IMR-90 (cell line): ENCODE results near the gene FEM1A. TPM values are rescaled to one million over a fixed set of nuclear protein-coding genes. Genes with fewer than 3 reads are reported as not detected.

ENCODE experiments used
- ATAC-seq: fragments of 200-7000 bp; cut with Tn5 transposase; 2 replicates; pipeline ENCODE4 v1.9.1; 2020; ENCODE audit warnings: low read depth, mild to moderate bottlenecking, moderate library complexity
- BruUV-seq: library from RNA; stranded (reverse); fragments of 400-500 nt; replicated peaks from 2 replicates; lab custom pipeline; 2021; lab: Mats Ljungman, UMichigan
- CTCF ChIA-PET: fragments of 300-600 bp; formaldehyde crosslinking; extraction: SDS; loops from one replicate; lab custom pipeline; 2021; ENCODE audit warnings: antibody characterized with exemption; lab: Yijun Ruan, JAX
- POLR2A ChIA-PET: fragments of 300-600 bp; sonication (Branson Sonifier 250); formaldehyde crosslinking; loops from one replicate; lab custom pipeline; 2022; ENCODE audit warnings: antibody characterized with exemption; ENCODE audit not compliant: unreplicated experiment; lab: Charles Lee
- DNase-seq: peaks from one replicate; pipeline ENCODE4 v3.0.0; 2013
- H2AFZ ChIP-seq: replicated peaks from 2 replicates; pipeline ENCODE3; 2013; ENCODE audit warnings: low read length, mild to moderate bottlenecking; ENCODE audit not compliant: poor library complexity
- H2AK5ac ChIP-seq: 2 replicates; pipeline ENCODE4 v1.6.1; 2013; ENCODE audit warnings: low read depth, low read length, inconsistent platforms
- H2AK9ac ChIP-seq: replicated peaks from 2 replicates; pipeline ENCODE3; 2013; ENCODE audit warnings: mild to moderate bottlenecking, low read depth, low read length, moderate library complexity; ENCODE audit not compliant: poor library complexity
- H2BK120ac ChIP-seq: 2 replicates; pipeline ENCODE4 v1.6.1; 2013; ENCODE audit warnings: low read depth, low read length, inconsistent platforms
- H2BK15ac ChIP-seq: 3 replicates; pipeline ENCODE4 v1.6.1; 2013; ENCODE audit warnings: low read depth, low read length, inconsistent platforms
- H2BK20ac ChIP-seq: 2 replicates; pipeline ENCODE4 v1.6.1; 2013; ENCODE audit warnings: low read depth, mild to moderate bottlenecking, inconsistent platforms, low read length, moderate library complexity
- H2BK5ac ChIP-seq: 2 replicates; pipeline ENCODE4 v1.6.1; 2013; ENCODE audit warnings: mild to moderate bottlenecking, low read depth, low read length, inconsistent platforms; ENCODE audit not compliant: poor library complexity, severe bottlenecking
- H3K14ac ChIP-seq: replicated peaks from 2 replicates; pipeline ENCODE4 v1.6.1; 2013; ENCODE audit warnings: low read depth, low read length, inconsistent platforms
- H3K18ac ChIP-seq: 2 replicates; pipeline ENCODE4 v1.6.1; 2013; ENCODE audit warnings: low read depth, low read length, control low read depth
- H3K23ac ChIP-seq: 2 replicates; pipeline ENCODE4 v1.6.1; 2013; ENCODE audit warnings: low read depth, low read length, inconsistent platforms
- H3K27ac ChIP-seq: 2 replicates; pipeline ENCODE4 v1.5.1; 2013; ENCODE audit warnings: mild to moderate bottlenecking, control low read depth, low read length; ENCODE audit not compliant: insufficient read depth
- H3K27me3 ChIP-seq: 2 replicates; pipeline ENCODE4 v1.6.1; 2013; ENCODE audit warnings: low read length; ENCODE audit not compliant: control insufficient read depth, insufficient read depth
- H3K36me3 ChIP-seq: 2 replicates; pipeline ENCODE4 v1.6.1; 2013; ENCODE audit warnings: low read length, mixed read lengths; ENCODE audit not compliant: control insufficient read depth, insufficient read depth
- H3K4ac ChIP-seq: 2 replicates; pipeline ENCODE4 v1.6.1; 2013; ENCODE audit warnings: low read depth, low read length, inconsistent platforms
- H3K4me1 ChIP-seq: 2 replicates; pipeline ENCODE4 v1.6.1; 2013; ENCODE audit warnings: low read length, mixed read lengths; ENCODE audit not compliant: control insufficient read depth, insufficient read depth
- H3K4me2 ChIP-seq: 2 replicates; pipeline ENCODE4 v1.6.1; 2013; ENCODE audit warnings: low read depth, mild to moderate bottlenecking, control low read depth, low read length, moderate library complexity
- H3K4me3 ChIP-seq: 2 replicates; pipeline ENCODE4 v1.5.1; 2013; ENCODE audit warnings: low read depth, mild to moderate bottlenecking, control low read depth, low read length, moderate library complexity; ENCODE audit not compliant: insufficient read depth
- H3K56ac ChIP-seq: 2 replicates; pipeline ENCODE4 v1.6.1; 2013; ENCODE audit warnings: low read length, inconsistent platforms; ENCODE audit not compliant: insufficient read depth; ENCODE audit errors: extremely low read depth
- H3K79me1 ChIP-seq, 2 experiments: 2 replicates each; pipeline ENCODE4 v1.6.1; 2013; ENCODE audit warnings: low read length in 2 of 2, inconsistent platforms in 1 of 2, low read depth in 1 of 2
- H3K9ac ChIP-seq: 2 replicates; pipeline ENCODE4 v1.6.1; 2013; ENCODE audit warnings: low read depth, low read length, control low read depth
- H3K9me1 ChIP-seq: 2 replicates; pipeline ENCODE4 v1.6.1; 2013; ENCODE audit warnings: low read length, inconsistent platforms; ENCODE audit not compliant: insufficient read depth
- H3K9me3 ChIP-seq: 2 replicates; pipeline ENCODE4 v1.6.1; 2013; ENCODE audit warnings: low read length; ENCODE audit not compliant: control insufficient read depth, insufficient read depth
- H4K20me1 ChIP-seq: 2 replicates; pipeline ENCODE4 v1.6.1; 2013; ENCODE audit warnings: low read length, inconsistent platforms; ENCODE audit not compliant: insufficient read depth
- H4K5ac ChIP-seq: 2 replicates; pipeline ENCODE4 v1.6.1; 2013; ENCODE audit warnings: mild to moderate bottlenecking, low read depth, low read length, control low read depth
- H4K8ac ChIP-seq, 2 experiments: 2 replicates each; pipeline ENCODE4 v1.6.1; 2013; ENCODE audit warnings: low read depth in 2 of 2, low read length in 2 of 2, control low read depth in 1 of 2, inconsistent platforms in 1 of 2
- H4K91ac ChIP-seq: 2 replicates; pipeline ENCODE4 v1.6.1; 2013; ENCODE audit warnings: low read depth, low read length, inconsistent platforms; ENCODE audit not compliant: insufficient read depth
- BHLHE40 ChIP-seq: fragments of 150-350 bp; IDR thresholded peaks from 2 replicates; pipeline ENCODE4 v1.6.1; 2016; ENCODE audit warnings: mild to moderate bottlenecking, low read depth, low read length
- CEBPB ChIP-seq: IDR thresholded peaks from 2 replicates; pipeline ENCODE4 v1.6.1; 2012; ENCODE audit warnings: low read depth, low read length, improper control_type of control experiment
- CHD1 ChIP-seq: IDR thresholded peaks from 2 replicates; pipeline ENCODE4 v1.6.1; 2012; ENCODE audit warnings: low read depth, low read length, improper control_type of control experiment
- CTCF ChIP-seq: conservative IDR thresholded peaks from 2 replicates; pipeline ENCODE4 v1.5.1; 2012; ENCODE audit warnings: mild to moderate bottlenecking, low read depth, low read length, improper control_type of control experiment
- FOS ChIP-seq: fragments of 150-350 bp; IDR thresholded peaks from 2 replicates; pipeline ENCODE4 v1.6.1; 2016; ENCODE audit warnings: low read depth, low read length
- MAFK ChIP-seq: IDR thresholded peaks from 2 replicates; pipeline ENCODE4 v1.6.1; 2012; ENCODE audit warnings: low read depth, low read length, improper control_type of control experiment
- MAZ ChIP-seq: IDR thresholded peaks from 2 replicates; pipeline ENCODE4 v1.6.1; 2012; ENCODE audit warnings: low read depth, mild to moderate bottlenecking, low read length, improper control_type of control experiment, moderate library complexity, borderline replicate concordance
- MXI1 ChIP-seq: IDR thresholded peaks from 2 replicates; pipeline ENCODE4 v1.6.1; 2012; ENCODE audit warnings: low read depth, mild to moderate bottlenecking, low read length, moderate library complexity, borderline replicate concordance
- NFE2L2 ChIP-seq: fragments of 150-350 bp; IDR thresholded peaks from 2 replicates; pipeline ENCODE4 v1.6.1; 2016; ENCODE audit warnings: low read depth, mild to moderate bottlenecking, low read length
- POLR2A ChIP-seq: IDR thresholded peaks from 2 replicates; pipeline ENCODE4 v1.6.1; 2012; ENCODE audit warnings: mild to moderate bottlenecking, low read depth, low read length
- RAD21 ChIP-seq: IDR thresholded peaks from 2 replicates; pipeline ENCODE4 v1.6.1; 2012; ENCODE audit warnings: low read length, improper control_type of control experiment
- RCOR1 ChIP-seq: IDR thresholded peaks from 2 replicates; pipeline ENCODE4 v1.6.1; 2012; ENCODE audit warnings: mild to moderate bottlenecking, low read length, improper control_type of control experiment; ENCODE audit not compliant: insufficient replicate concordance
- RFX5 ChIP-seq: IDR thresholded peaks from 2 replicates; pipeline ENCODE4 v1.8.0; 2012; ENCODE audit warnings: low read depth, mild to moderate bottlenecking, low read length, moderate library complexity
- SMC3 ChIP-seq: fragments of 150-350 bp; IDR thresholded peaks from 2 replicates; pipeline ENCODE4 v1.6.1; 2016; ENCODE audit warnings: low read depth, mild to moderate bottlenecking, antibody characterized with exemption, low read length, moderate library complexity
- WGBS, 2 experiments: methylation state at CpG; one replicate each; pipeline versions ENCODE4 v1.1.5 to v1.1.7; 2013; ENCODE audit warnings: missing lambda C conversion rate in 2 of 2; ENCODE audit not compliant: insufficient read length in 1 of 2; ENCODE audit errors: extremely low coverage in 2 of 2; 5-methylcytosine and 5-hydroxymethylcytosine counted together
- dilution Hi-C: fragments of 300-500 bp; cut with HindIII; formaldehyde crosslinking; loops from one replicate; pipeline ENCODE4 v1.14.3; 2018; ENCODE audit warnings: low sequenced_read_pairs; ENCODE audit not compliant: unreplicated experiment
- in situ Hi-C: fragments of 300-500 bp; cut with MboI; formaldehyde crosslinking; loops from 3 replicates; pipeline ENCODE4 v1.14.3; 2019; ENCODE audit warnings: low sequenced_read_pairs, inconsistent platforms, mixed read lengths
- intact Hi-C: fragments of 100-400 bp; cut with micrococcal nuclease; formaldehyde crosslinking; loops from 2 replicates; pipeline ENCODE4 v1.10.0; 2022
- polyA plus RNA-seq, 3 experiments: library from polyadenylated mRNA; depleted of rRNA; stranded (reverse); fragments of >200 nt; gene quantifications; 2 replicates each; pipeline ENCODE4 v1.2.3, GENCODE V29; 2012; ENCODE audit warnings: low replicate concordance in 1 of 3
- total RNA-seq: library from RNA; depleted of rRNA; stranded (reverse); fragments of >200 nt; gene quantifications from 2 replicates; pipeline ENCODE4 v1.2.3, GENCODE V29; 2012
- TF ChIP-seq, protein P1 (sequence below): fragments of 150-350 bp; IDR thresholded peaks from 2 replicates; pipeline ENCODE4 v1.6.1; 2016; ENCODE audit warnings: low read depth, mild to moderate bottlenecking, low read length, moderate library complexity, borderline replicate concordance
- TF ChIP-seq, protein P2 (sequence below): fragments of 150-350 bp; IDR thresholded peaks from 2 replicates; pipeline ENCODE4 v1.6.1; 2017; ENCODE audit warnings: mild to moderate bottlenecking, antibody characterized with exemption, low read length, low read depth

FEM1A gene
- total and polyA plus RNA-seq, 2 of the 4 experiments (the other 2 are of a cell fraction), result 5.3 to 8.8 TPM

DNA sequence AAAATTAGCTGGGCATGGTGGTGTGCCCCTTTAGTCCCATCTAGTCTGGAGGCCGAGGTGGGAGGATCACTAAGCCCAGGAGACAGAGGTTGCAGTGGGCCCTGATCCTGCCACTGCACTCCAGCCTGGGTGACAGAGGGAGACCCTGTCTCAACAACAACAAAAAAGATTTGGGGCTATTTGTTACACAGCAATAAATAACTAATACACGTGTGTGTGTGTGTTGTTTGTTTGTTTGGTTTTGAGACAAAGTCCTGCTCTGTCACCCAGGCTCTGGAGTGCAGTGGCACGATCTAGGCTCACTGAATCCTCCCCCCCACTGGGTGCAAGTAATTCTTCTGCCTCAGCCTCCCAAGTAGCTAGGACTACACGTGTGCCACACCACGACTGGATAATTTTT is 32.9 kb upstream of the FEM1A start:
- H3K14ac ChIP-seq, result no peak overlapping the region
- dilution Hi-C loops (no loop called here), in situ Hi-C loops (no loop called here), intact Hi-C loops (no loop called here)
- H2BK5ac ChIP-seq, result no peak overlapping the region
- WGBS, 2 experiments, result no CpG with 5 or more reads among the region's 5 CpGs
- ChIA-PET POLR2A (no interaction called here), CTCF (no interaction called here)
- no peak overlapping the region for H2BK15ac ChIP-seq
- H3K23ac ChIP-seq, result no peak overlapping the region
- H3K56ac ChIP-seq, result no peak overlapping the region
- H2AK9ac ChIP-seq, result no peak overlapping the region
- TF ChIP-seq MAZ, result no peak
- TF ChIP-seq RFX5, result no peak
- TF ChIP-seq RCOR1, result no peak
- TF ChIP-seq, protein P1, sequence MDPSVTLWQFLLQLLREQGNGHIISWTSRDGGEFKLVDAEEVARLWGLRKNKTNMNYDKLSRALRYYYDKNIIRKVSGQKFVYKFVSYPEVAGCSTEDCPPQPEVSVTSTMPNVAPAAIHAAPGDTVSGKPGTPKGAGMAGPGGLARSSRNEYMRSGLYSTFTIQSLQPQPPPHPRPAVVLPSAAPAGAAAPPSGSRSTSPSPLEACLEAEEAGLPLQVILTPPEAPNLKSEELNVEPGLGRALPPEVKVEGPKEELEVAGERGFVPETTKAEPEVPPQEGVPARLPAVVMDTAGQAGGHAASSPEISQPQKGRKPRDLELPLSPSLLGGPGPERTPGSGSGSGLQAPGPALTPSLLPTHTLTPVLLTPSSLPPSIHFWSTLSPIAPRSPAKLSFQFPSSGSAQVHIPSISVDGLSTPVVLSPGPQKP, result no peak
- no peak for TF ChIP-seq SMC3
- TF ChIP-seq CHD1, result no peak
- no peak for TF ChIP-seq CEBPB
- TF ChIP-seq MXI1, result no peak
- TF ChIP-seq RAD21, result no peak
- TF ChIP-seq CTCF, result no peak
- no peak for TF ChIP-seq BHLHE40
- TF ChIP-seq FOS, result no peak
- no peak for TF ChIP-seq NFE2L2
- TF ChIP-seq, protein P2, sequence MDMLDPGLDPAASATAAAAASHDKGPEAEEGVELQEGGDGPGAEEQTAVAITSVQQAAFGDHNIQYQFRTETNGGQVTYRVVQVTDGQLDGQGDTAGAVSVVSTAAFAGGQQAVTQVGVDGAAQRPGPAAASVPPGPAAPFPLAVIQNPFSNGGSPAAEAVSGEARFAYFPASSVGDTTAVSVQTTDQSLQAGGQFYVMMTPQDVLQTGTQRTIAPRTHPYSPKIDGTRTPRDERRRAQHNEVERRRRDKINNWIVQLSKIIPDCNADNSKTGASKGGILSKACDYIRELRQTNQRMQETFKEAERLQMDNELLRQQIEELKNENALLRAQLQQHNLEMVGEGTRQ, result no peak
- no peak for TF ChIP-seq POLR2A
- no peak for TF ChIP-seq MAFK
- H4K5ac ChIP-seq, result no peak overlapping the region
- no peaks in the 10 kb centered on the region for H4K20me1 ChIP-seq
- no peaks in the 10 kb centered on the region for H3K9me1 ChIP-seq
- BruUV-seq, result no TSS peak
- H2BK120ac ChIP-seq, result no peak overlapping the region
- no peak overlapping the region for H3K4me2 ChIP-seq
- H2AK5ac ChIP-seq, result no peak overlapping the region
- H2BK20ac ChIP-seq, result no peak overlapping the region
- ATAC-seq (no peak), DNase-seq (no peak)
- H3K79me1 ChIP-seq, result no peaks in the 10 kb centered on the region
- no peaks in the 10 kb centered on the region for H3K36me3 ChIP-seq
- no peak overlapping the region for H2AFZ ChIP-seq
- peaks cover 15% of the 10 kb centered on the region for H3K27me3 ChIP-seq
- no peak overlapping the region for H3K4me3 ChIP-seq
- H3K4me1 ChIP-seq, result no peaks in the 10 kb centered on the region
- H4K91ac ChIP-seq, result no peak overlapping the region
- no peak overlapping the region for H3K9ac ChIP-seq
- no peak overlapping the region for H3K18ac ChIP-seq
- H3K9me3 ChIP-seq, result peaks cover 3% of the 10 kb centered on the region; the same call in 1 of the 2 replicates
- no peak overlapping the region for H3K27ac ChIP-seq
- H3K4ac ChIP-seq, result no peak overlapping the region
- H4K8ac ChIP-seq, result no peak overlapping the region
